KMS-11 (cell line): ENCODE data around the gene RPH3AL.

Experiments
- H2AFZ ChIP-seq: fragments of 200-600 bp; sonication (generic); 2 replicates; pipeline ENCODE4 v1.6.1; 2016; ENCODE audit warnings: antibody characterized with exemption, mixed run types, low read depth
- H3K27ac ChIP-seq: fragments of 200-600 bp; sonication (generic); 2 replicates; pipeline ENCODE4 v1.6.1; 2016; ENCODE audit warnings: mild to moderate bottlenecking, mixed run types
- H3K27me3 ChIP-seq: fragments of 200-600 bp; sonication (generic); 2 replicates; pipeline ENCODE4 v1.6.1; 2017; ENCODE audit warnings: mild to moderate bottlenecking, low read depth, mixed run types, moderate library complexity; ENCODE audit not compliant: insufficient read depth
- H3K36me3 ChIP-seq: fragments of 200-600 bp; sonication (generic); 2 replicates; pipeline ENCODE4 v1.6.1; 2017; ENCODE audit warnings: mild to moderate bottlenecking, mixed run types; ENCODE audit not compliant: insufficient read depth
- H3K4me1 ChIP-seq: fragments of 200-600 bp; sonication (generic); 2 replicates; pipeline ENCODE4 v1.6.1; 2016; ENCODE audit warnings: mild to moderate bottlenecking, low read depth, mixed run types; ENCODE audit not compliant: poor library complexity, severe bottlenecking
- H3K4me2 ChIP-seq: fragments of 200-600 bp; sonication (generic); 2 replicates; pipeline ENCODE4 v1.7.0; 2016; ENCODE audit warnings: mild to moderate bottlenecking, mixed run types
- H3K4me3 ChIP-seq: fragments of 200-600 bp; sonication (generic); IDR thresholded peaks from 2 replicates; pipeline ENCODE4 v1.6.1; 2017; ENCODE audit warnings: low read depth, low read length, mixed read lengths; ENCODE audit not compliant: insufficient read depth
- H3K79me2 ChIP-seq: fragments of 200-600 bp; sonication (generic); 2 replicates; pipeline ENCODE4 v1.6.1; 2016; ENCODE audit warnings: low read depth, mixed run types; ENCODE audit not compliant: insufficient read depth
- H3K9ac ChIP-seq: fragments of 200-600 bp; sonication (generic); 2 replicates; pipeline ENCODE4 v1.6.1; 2016; ENCODE audit warnings: mild to moderate bottlenecking, mixed run types
- H4K20me1 ChIP-seq: fragments of 200-600 bp; sonication (generic); 2 replicates; pipeline ENCODE4 v1.6.1; 2016; ENCODE audit warnings: mild to moderate bottlenecking, mixed run types; ENCODE audit not compliant: insufficient read depth
- TF ChIP-seq, protein P1 (sequence below): fragments of 200-600 bp; sonication (generic); conservative IDR thresholded peaks from 2 replicates; pipeline ENCODE4 v1.6.1; 2017; ENCODE audit warnings: low read depth, mild to moderate bottlenecking, antibody characterized with exemption, low read length, moderate library complexity, mixed read lengths

Gene RPH3AL

DNA sequence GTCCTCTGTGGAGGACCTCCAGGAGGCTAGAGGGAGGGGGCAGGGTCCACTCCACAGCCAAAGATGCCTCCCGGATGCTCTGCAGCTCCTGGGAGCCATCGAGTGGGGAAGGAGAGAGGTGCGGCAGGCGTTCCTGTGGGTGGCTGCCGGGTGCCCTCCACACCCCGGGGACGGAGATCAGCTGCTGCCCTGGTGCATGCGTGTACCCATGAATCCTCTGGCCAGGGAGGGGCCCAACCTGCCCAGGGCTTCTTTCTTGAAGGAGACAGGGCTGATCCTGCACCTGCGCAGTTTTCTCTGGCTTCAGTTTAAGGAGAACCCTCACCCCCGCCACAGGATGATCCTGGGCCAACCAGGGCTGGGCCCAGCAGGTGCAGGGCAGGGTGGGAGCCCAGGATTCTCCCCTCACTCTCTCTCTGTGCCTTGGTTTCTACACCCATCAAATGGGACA lies 137.7 kb downstream of the RPH3AL start:
- Histone ChIP-seq H4K20me1 (no peaks in the 10 kb centered on the region), H3K4me2 (no peak overlapping the region), H3K36me3 (no peaks in the 10 kb centered on the region), H3K4me1 (no peaks in the 10 kb centered on the region), H3K79me2 (no peaks in the 10 kb centered on the region), H3K9ac (no peak overlapping the region), H2AFZ (no peak overlapping the region), H3K27ac (no peak overlapping the region), H3K4me3 (no peak overlapping the region), H3K27me3 (no peaks in the 10 kb centered on the region; the same call in 1 of the 2 replicates)
- TF ChIP-seq, protein P1, sequence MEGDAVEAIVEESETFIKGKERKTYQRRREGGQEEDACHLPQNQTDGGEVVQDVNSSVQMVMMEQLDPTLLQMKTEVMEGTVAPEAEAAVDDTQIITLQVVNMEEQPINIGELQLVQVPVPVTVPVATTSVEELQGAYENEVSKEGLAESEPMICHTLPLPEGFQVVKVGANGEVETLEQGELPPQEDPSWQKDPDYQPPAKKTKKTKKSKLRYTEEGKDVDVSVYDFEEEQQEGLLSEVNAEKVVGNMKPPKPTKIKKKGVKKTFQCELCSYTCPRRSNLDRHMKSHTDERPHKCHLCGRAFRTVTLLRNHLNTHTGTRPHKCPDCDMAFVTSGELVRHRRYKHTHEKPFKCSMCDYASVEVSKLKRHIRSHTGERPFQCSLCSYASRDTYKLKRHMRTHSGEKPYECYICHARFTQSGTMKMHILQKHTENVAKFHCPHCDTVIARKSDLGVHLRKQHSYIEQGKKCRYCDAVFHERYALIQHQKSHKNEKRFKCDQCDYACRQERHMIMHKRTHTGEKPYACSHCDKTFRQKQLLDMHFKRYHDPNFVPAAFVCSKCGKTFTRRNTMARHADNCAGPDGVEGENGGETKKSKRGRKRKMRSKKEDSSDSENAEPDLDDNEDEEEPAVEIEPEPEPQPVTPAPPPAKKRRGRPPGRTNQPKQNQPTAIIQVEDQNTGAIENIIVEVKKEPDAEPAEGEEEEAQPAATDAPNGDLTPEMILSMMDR, result no peak

DNA sequence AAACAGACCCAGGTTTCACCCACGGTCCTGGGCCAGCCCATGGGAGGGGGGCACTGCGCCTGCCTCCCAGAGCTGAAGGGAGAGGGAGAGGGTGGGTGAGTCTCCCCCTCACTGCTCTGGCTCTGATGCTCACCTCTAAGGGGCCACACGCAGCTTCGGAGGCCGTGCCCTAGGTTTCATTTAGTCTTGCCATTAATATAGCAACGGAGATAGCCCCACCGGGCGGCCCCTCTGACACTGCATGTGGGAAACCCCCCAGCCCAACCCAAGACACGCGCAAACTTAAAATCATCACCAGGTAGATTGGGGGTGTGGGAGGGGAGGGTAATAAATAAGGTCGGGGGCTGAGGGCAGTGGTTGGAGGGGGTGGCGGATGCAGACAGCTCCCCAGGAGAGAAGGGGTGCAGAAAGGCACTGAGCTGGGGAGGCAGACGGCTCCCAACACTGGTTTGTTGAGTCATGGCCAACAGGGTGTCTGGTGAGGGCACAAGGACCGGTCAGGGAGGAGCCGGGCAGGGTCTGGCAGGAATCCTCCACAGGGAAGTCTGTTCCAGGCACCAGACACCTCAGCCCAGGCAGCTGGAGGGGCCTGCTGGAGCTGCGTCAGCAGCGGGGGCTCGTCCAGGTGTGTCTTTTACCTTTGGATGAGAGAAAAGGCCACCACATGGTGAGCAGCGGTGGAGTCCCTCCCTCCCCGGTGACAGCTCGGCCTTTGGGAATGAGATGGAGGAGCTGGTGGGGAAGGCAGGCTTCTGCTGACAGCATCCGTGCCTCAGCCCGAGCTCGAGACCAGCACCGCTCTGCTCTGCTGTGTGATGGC lies 139.1 kb downstream of the RPH3AL start:
- Histone ChIP-seq H3K27ac (no peak overlapping the region), H3K4me1 (no peaks in the 10 kb centered on the region), H3K79me2 (no peaks in the 10 kb centered on the region), H3K27me3 (no peaks in the 10 kb centered on the region; the same call in 1 of the 2 replicates), H3K36me3 (no peaks in the 10 kb centered on the region), H3K9ac (no peak overlapping the region), H3K4me3 (no peak overlapping the region), H3K4me2 (no peak overlapping the region), H4K20me1 (no peaks in the 10 kb centered on the region), H2AFZ (no peak overlapping the region)
- TF ChIP-seq, protein P1, result no peak

DNA sequence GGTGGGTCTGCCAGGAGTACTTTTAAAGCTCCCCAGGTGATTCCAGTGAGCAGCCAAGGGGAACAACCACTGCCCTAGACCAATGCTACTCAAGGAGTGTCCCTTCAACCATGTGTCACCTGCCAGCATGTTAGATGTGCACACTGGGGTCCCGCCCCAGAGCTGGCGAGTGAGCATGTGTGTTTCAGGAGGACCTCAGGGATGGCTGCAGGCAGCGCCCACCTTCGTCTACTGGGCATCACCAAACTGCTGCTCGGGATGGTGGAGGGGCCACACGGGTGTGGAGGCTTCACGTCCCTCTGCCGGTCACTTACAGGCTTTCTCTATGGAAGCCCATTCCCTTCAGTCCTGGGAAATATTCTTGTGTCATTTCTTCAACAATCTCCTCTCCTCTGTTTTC lies 142.2 kb downstream of the RPH3AL start:
- Histone ChIP-seq H3K9ac (no peak overlapping the region), H3K27me3 (no peaks in the 10 kb centered on the region; the same call in 1 of the 2 replicates), H3K79me2 (no peaks in the 10 kb centered on the region), H3K36me3 (no peaks in the 10 kb centered on the region), H3K27ac (no peak overlapping the region), H4K20me1 (no peaks in the 10 kb centered on the region), H3K4me2 (no peak overlapping the region), H2AFZ (no peak overlapping the region), H3K4me3 (no peak overlapping the region), H3K4me1 (no peaks in the 10 kb centered on the region)
- TF ChIP-seq, protein P1, result no peak

DNA sequence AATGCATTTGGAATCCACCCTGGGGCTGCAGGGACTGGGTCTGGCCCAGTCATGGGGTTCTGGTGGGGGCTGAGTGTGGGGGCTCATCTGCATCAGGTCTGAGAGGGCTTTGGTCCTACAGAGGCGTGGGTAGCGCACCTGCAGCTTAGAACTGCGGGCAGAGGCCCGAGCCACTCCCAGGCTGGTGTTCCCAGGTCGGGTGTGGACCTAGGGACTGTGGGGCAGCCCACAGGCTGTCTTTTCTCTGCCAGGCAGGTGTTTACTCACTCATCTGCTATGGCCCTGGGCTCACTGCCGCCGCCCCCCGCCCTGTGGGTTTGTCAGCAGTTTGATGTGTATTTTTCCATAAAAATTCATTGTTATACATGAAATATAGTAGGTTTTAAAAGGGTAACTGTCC lies 144.2 kb downstream of the RPH3AL start:
- Histone ChIP-seq H3K4me3 (no peak overlapping the region), H3K27ac (no peak overlapping the region), H2AFZ (no peak overlapping the region), H4K20me1 (no peaks in the 10 kb centered on the region), H3K27me3 (peaks cover under 1% of the 10 kb centered on the region; the same call in 1 of the 2 replicates), H3K4me1 (no peaks in the 10 kb centered on the region), H3K9ac (no peak overlapping the region), H3K79me2 (no peaks in the 10 kb centered on the region), H3K4me2 (no peak overlapping the region), H3K36me3 (no peaks in the 10 kb centered on the region)
- TF ChIP-seq, protein P1, result no peak
